Gastrocnemius medialis (tissue), 4 donors: ENCODE measurements around the gene MTHFSD. TPM values are rescaled to one million over a fixed set of nuclear protein-coding genes. Genes with fewer than 3 reads are reported as not detected.

Experiments used
- ATAC-seq, 2 donors: fragments of 150-250 bp; one replicate each; pipeline ENCODE4 v1.9.1; 2016
- DNase-seq, 2 donors: peaks; one replicate each; pipeline ENCODE4 v3.0.0-alpha.2; 2019
- H3K27ac ChIP-seq, 4 donors: fragments of 200-600 bp; sonication (generic); 1 replicate in 1 of 4; 2 replicates in 3 of 4; pipeline ENCODE4 v1.5.1; 2016 to 2018; ENCODE audit warnings: mild to moderate bottlenecking in 2 of 4, moderate library complexity in 1 of 4
- H3K27me3 ChIP-seq, 3 donors: fragments of 200-600 bp; sonication (generic) in 2 of 3; 1 replicate in 1 of 3; 2 replicates in 2 of 3; pipeline versions ENCODE4 v1.5.1 to v1.6.0; 2016 to 2019; ENCODE audit warnings: mild to moderate bottlenecking in 1 of 3, moderate library complexity in 1 of 3
- H3K36me3 ChIP-seq, 2 donors: fragments of 200-600 bp; sonication (generic) in 1 of 2; one replicate each; pipeline ENCODE4 v1.5.1; 2017 to 2018
- H3K4me1 ChIP-seq, 2 donors: fragments of 200-600 bp; sonication (generic) in 1 of 2; one replicate each; pipeline ENCODE4 v1.5.1; 2016 to 2017; ENCODE audit warnings: mild to moderate bottlenecking in 2 of 2
- H3K4me3 ChIP-seq, 4 donors: fragments of 200-600 bp; sonication (generic) in 3 of 4; 1 replicate in 1 of 4; 2 replicates in 3 of 4; pipeline ENCODE4 v1.5.1; 2016 to 2019; ENCODE audit warnings: mild to moderate bottlenecking in 2 of 4
- H3K9me3 ChIP-seq, 3 donors: fragments of 200-600 bp; sonication (generic) in 2 of 3; 1 replicate in 1 of 3; 2 replicates in 2 of 3; pipeline ENCODE4 v1.5.1; 2016 to 2019
- POLR2A ChIP-seq, 2 donors: fragments of 450-650 bp; IDR thresholded peaks; one replicate each; pipeline ENCODE4 v1.6.1; 2017; ENCODE audit warnings: antibody characterized with exemption in 2 of 2, mild to moderate bottlenecking in 2 of 2, moderate library complexity in 2 of 2
- in situ Hi-C, 4 donors: fragments of 200-750 bp; cut with MboI; loops; one replicate each; pipeline versions ENCODE4 v1.15.0 to v1.8.0; 2017; ENCODE audit warnings: low sequenced_read_pairs in 4 of 4
- intact Hi-C: fragments of 100-400 bp; cut with DNase I; formaldehyde crosslinking; loops from one replicate; pipeline ENCODE4 v1.15.1; 2023; ENCODE audit warnings: low total_unique reads
- total RNA-seq, 4 donors: library from RNA; depleted of rRNA; stranded (reverse); fragments of >200 nt; gene quantifications; one replicate each; pipeline versions ENCODE4 v1.1.0 to v1.2.3, GENCODE V29; 2016
- TF ChIP-seq, protein P1 (sequence below), 5 experiments: fragments of 450-650 bp in 3 of 5; fragments of 200-600 bp in 2 of 5; sonication (generic) in 2 of 5; IDR thresholded peaks in 4 of 5; conservative IDR thresholded peaks in 1 of 5; 1 replicate in 4 of 5; 2 replicates in 1 of 5; pipeline ENCODE4 v1.5.1; 2016 to 2019; ENCODE audit warnings: antibody characterized with exemption in 5 of 5, mild to moderate bottlenecking in 3 of 5, moderate library complexity in 3 of 5

MTHFSD gene
- total RNA-seq, 4 donors from 2014 or later, result 10.9 to 31.2 (median 16.0) TPM

DNA sequence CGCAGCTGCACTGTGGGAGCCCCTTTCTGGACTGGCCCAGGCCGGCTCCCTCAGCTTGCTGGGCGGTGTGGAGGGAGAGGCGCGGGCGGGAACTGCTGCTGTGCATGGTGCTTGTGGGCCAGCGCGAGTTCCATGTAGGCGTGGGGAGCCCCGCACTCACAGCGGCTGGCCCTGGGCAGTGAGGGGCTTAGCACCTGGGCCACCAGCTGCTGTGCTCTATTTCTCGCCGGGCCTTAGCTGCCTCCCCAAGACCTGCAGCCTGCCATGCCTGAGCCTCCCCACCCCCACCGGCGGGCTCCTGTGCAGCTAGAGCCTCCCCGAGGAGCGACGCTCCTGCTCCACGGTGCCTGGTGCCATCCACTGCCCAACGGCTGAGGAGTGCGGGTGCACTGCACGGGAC lies 1.7 kb downstream of the MTHFSD start:
- TF ChIP-seq, protein P1, sequence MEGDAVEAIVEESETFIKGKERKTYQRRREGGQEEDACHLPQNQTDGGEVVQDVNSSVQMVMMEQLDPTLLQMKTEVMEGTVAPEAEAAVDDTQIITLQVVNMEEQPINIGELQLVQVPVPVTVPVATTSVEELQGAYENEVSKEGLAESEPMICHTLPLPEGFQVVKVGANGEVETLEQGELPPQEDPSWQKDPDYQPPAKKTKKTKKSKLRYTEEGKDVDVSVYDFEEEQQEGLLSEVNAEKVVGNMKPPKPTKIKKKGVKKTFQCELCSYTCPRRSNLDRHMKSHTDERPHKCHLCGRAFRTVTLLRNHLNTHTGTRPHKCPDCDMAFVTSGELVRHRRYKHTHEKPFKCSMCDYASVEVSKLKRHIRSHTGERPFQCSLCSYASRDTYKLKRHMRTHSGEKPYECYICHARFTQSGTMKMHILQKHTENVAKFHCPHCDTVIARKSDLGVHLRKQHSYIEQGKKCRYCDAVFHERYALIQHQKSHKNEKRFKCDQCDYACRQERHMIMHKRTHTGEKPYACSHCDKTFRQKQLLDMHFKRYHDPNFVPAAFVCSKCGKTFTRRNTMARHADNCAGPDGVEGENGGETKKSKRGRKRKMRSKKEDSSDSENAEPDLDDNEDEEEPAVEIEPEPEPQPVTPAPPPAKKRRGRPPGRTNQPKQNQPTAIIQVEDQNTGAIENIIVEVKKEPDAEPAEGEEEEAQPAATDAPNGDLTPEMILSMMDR (IDR thresholded peaks at IDR 0.05 in 4 of 5, conservative IDR thresholded peaks at IDR 0.05 in 1 of 5), result no peak
- TF ChIP-seq POLR2A (IDR thresholded peaks at IDR 0.05), result no peak
- no peak for DNase-seq
- no peak for ATAC-seq
- no peak overlapping the region for H3K4me3 ChIP-seq
- H3K9me3 ChIP-seq, result no peaks in the 10 kb centered on the region
- peak overlapping the region in 2 of 4 donors; percentile 87 to 92 for H3K27ac ChIP-seq
- peaks cover 23 to 50% of the 10 kb centered on the region in 2 donors for H3K4me1 ChIP-seq
- intact Hi-C loops (no loop called here), in situ Hi-C loops (loop anchor here (25.0 kb wide), 2 partner anchors 734 to 834 kb away; partner anchors contain the start of genes FBXO31 (in 1 of the 4) and MAP1LC3B (in 1 of the 4))
- peaks cover 0 to under 1% of the 10 kb centered on the region in 2 donors for H3K36me3 ChIP-seq
- H3K27me3 ChIP-seq, result no peaks in the 10 kb centered on the region

DNA sequence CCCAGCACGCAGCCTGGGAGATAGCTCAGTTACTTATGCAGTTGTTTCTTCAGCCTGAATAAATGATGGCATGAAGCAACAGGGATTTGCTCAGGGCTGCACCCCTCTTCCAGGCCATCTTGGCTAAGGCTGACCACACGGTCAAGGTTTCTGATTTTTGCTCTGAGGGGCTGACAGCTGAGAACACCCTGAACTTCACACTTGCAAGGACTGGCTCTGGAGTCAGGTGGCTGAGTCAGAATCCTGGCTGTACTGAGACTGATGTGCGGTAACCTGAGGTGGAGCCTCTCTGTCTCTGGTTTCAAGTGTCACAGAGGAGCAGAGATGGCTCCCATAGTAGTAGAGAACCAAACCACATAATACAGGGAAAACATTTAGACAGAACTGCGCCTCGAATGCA lies 4.8 kb downstream of the MTHFSD start:
- no peaks in the 10 kb centered on the region for H3K9me3 ChIP-seq
- no peaks in the 10 kb centered on the region for H3K27me3 ChIP-seq
- H3K4me3 ChIP-seq, result no peak overlapping the region
- in situ Hi-C loops (loop anchor here (25.0 kb wide), 2 partner anchors 737 to 837 kb away; partner anchors contain the start of genes FBXO31 (in 1 of the 4) and MAP1LC3B (in 1 of the 4)), intact Hi-C loops (no loop called here)
- H3K27ac ChIP-seq, result peak overlapping the region; percentile 12 to 87 (median 82)
- H3K4me1 ChIP-seq, result peaks cover 5 to 36% of the 10 kb centered on the region in 2 donors
- ATAC-seq (peak; percentile 82 to 83), DNase-seq (peak; percentile 74 to 83)
- H3K36me3 ChIP-seq, result peaks cover 0 to 20% of the 10 kb centered on the region in 2 donors
- TF ChIP-seq POLR2A (IDR thresholded peaks at IDR 0.05), result no peak
- TF ChIP-seq, protein P1 (IDR thresholded peaks at IDR 0.05 in 4 of 5, conservative IDR thresholded peaks at IDR 0.05 in 1 of 5), result no peak

DNA sequence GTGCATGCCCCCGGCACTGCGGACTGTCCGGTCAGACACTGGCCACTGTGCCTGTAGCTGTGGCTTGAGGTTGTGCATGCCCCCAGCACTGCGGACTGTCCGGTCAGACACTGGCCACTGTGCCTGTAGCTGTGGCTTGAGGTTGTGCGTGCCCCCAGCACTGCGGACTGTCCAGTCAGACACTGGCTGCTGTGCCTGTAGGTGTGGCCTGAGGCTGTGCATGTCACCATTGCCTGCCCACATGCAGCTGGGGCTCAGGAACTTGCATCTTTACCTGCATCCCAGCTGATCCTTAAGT lies 5.2 kb downstream of the MTHFSD start:
- in situ Hi-C loops (loop anchor here (25.0 kb wide), 3 partner anchors 737 to 837 kb away; partner anchors contain the start of genes FBXO31 (in 1 of the 4) and MAP1LC3B (in 1 of the 4)), intact Hi-C loops (no loop called here)
- Histone ChIP-seq H3K4me1 (peaks cover 5 to 36% of the 10 kb centered on the region in 2 donors), H3K9me3 (no peaks in the 10 kb centered on the region), H3K4me3 (no peak overlapping the region), H3K36me3 (peaks cover 0 to 25% of the 10 kb centered on the region in 2 donors), H3K27ac (peak overlapping the region; percentile 12 to 87 (median 82)), H3K27me3 (no peaks in the 10 kb centered on the region)
- TF ChIP-seq, protein P1 (IDR thresholded peaks at IDR 0.05 in 4 of 5, conservative IDR thresholded peaks at IDR 0.05 in 1 of 5), result no peak
- no peak for TF ChIP-seq POLR2A (IDR thresholded peaks at IDR 0.05)
- ATAC-seq, result peak; percentile 7 to 9
- no peak for DNase-seq

DNA sequence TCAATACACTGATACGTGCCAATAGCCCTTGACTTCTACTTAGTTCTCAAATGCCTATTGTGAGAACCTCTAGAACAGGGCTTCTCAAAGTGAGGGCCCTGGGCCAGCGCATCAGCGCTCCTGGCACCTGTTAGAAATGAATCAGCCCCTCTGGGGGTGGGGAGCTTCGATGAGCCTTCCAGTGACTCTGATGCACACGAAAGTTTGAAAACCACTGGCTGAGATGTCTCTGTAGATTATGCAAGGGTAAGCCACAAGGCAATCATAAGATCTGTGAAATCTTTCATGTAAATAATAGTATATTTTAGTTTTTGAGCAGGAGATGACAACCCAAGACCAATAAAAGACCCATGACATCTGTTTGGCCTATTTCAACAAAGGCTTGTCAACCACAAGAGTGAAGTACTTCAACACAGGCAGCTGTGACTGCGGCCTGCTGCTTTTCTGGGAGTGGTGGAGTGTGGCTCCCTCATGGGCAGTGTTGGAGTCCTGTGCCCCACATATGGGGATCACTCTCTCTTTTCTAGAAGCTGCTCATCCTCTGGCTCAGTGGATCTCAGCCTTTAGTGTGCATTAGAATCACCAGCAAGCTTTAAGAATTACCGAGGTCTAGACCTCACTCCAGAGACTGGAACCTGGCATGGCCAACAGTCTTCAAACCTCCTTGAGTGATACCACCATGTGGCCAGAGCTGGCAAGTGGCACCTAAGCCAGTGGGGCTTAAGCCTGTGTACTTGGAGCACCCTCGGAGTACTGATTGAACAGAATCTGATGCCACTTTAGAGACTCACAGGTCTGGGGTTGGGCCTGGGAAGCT lies 5.8 kb downstream of the MTHFSD start:
- Histone ChIP-seq H3K27ac (peak overlapping the region in 3 of 4 donors; percentile 81 to 87 (median 82)), H3K4me1 (peaks cover 2 to 34% of the 10 kb centered on the region in 2 donors), H3K36me3 (peaks cover 0 to 29% of the 10 kb centered on the region in 2 donors), H3K27me3 (no peaks in the 10 kb centered on the region), H3K9me3 (no peaks in the 10 kb centered on the region), H3K4me3 (no peak overlapping the region)
- DNase-seq, result peak; percentile 57 to 59
- TF ChIP-seq, protein P1 (IDR thresholded peaks at IDR 0.05 in 4 of 5, conservative IDR thresholded peaks at IDR 0.05 in 1 of 5), result no peak
- TF ChIP-seq POLR2A (IDR thresholded peaks at IDR 0.05), result peak in 1 of 2 donors; percentile 12
- peak; percentile 49 to 72 for ATAC-seq
- intact Hi-C loops, result no loop called here
- in situ Hi-C loops, result loop anchor here in 1 of 4 donors (25.0 kb wide), 1 partner anchor 737 kb away; no protein-coding TSS in a partner anchor
